ENCODE results near the gene TLNRD1. TPM values are rescaled to one million over a fixed set of nuclear protein-coding genes. Genes with fewer than 3 reads are reported as not detected.

The TLNRD1 gene
- total and polyA plus RNA-seq, 4 donors = 10.8 to 36.5 (median 20.7) TPM

- no peaks in the 10 kb centered on the region for H3K27me3 ChIP-seq (ENCODE audit: control insufficient read depth in 3 of 3, insufficient read depth in 3 of 3, low read length in 2 of 3)
- no peak overlapping the region for H3K4me3 ChIP-seq
- H3K27ac ChIP-seq (ENCODE audit: low read depth in 1 of 2, low read length in 1 of 2) = peak overlapping the region in 1 of 2 donors; percentile 67
- WGBS, 2 donors = 94 to 95% methylated on average over 13 to 14 of the region's 14 CpGs
- no peaks in the 10 kb centered on the region for H3K36me3 ChIP-seq (ENCODE audit: control insufficient read depth in 4 of 4, insufficient read depth in 4 of 4, low read length in 4 of 4)
- no peaks in the 10 kb centered on the region for H3K9me3 ChIP-seq (ENCODE audit: control insufficient read depth in 4 of 4, insufficient read depth in 3 of 4, low read length in 3 of 4)
- ATAC-seq (ENCODE audit: insufficient read depth, low FRiP score) (no peak), DNase-seq (no peak)
- peaks cover 0 to 16% (median 0%) of the 10 kb centered on the region in 5 donors for H3K4me1 ChIP-seq (ENCODE audit: control insufficient read depth in 5 of 5, insufficient read depth in 5 of 5, low read length in 5 of 5)
- H3K9ac ChIP-seq (ENCODE audit: insufficient read depth in 1 of 2, low read length in 2 of 2) = no peak overlapping the region
- TF ChIP-seq CTCF (IDR thresholded peaks at IDR 0.05; ENCODE audit: control extremely low read depth, extremely low read depth) = no peak
Measured at GRCh38 chr15:81037952-81038743, 37.4 kb downstream of the TLNRD1 start.

GRCh38 chr15:81038975-81039607 lies 38.4 kb downstream of the TLNRD1 start:
- WGBS, 2 donors = 17 to 23% methylated on average over 4 of the region's 4 CpGs
- no peaks in the 10 kb centered on the region for H3K9me3 ChIP-seq (ENCODE audit: control insufficient read depth in 4 of 4, insufficient read depth in 3 of 4, low read length in 3 of 4)
- H3K4me1 ChIP-seq (ENCODE audit: control insufficient read depth in 5 of 5, insufficient read depth in 5 of 5, low read length in 5 of 5) = peaks cover 0 to 15% (median 0%) of the 10 kb centered on the region in 5 donors
- ATAC-seq (ENCODE audit: insufficient read depth, low FRiP score) (no peak), DNase-seq (peak in 1 of 3 donors; percentile 29)
- no peaks in the 10 kb centered on the region for H3K36me3 ChIP-seq (ENCODE audit: control insufficient read depth in 4 of 4, insufficient read depth in 4 of 4, low read length in 4 of 4)
- no peak for TF ChIP-seq CTCF (IDR thresholded peaks at IDR 0.05; ENCODE audit: control extremely low read depth, extremely low read depth)
- no peak overlapping the region for H3K4me3 ChIP-seq
- H3K27ac ChIP-seq (ENCODE audit: low read depth in 1 of 2, low read length in 1 of 2) = peak overlapping the region in 1 of 2 donors; percentile 70
- H3K27me3 ChIP-seq (ENCODE audit: control insufficient read depth in 3 of 3, insufficient read depth in 3 of 3, low read length in 2 of 3) = no peaks in the 10 kb centered on the region
- no peak overlapping the region for H3K9ac ChIP-seq (ENCODE audit: insufficient read depth in 1 of 2, low read length in 2 of 2)

- DNase-seq (no peak), ATAC-seq (ENCODE audit: insufficient read depth, low FRiP score) (no peak)
- H3K27me3 ChIP-seq (ENCODE audit: control insufficient read depth in 3 of 3, insufficient read depth in 3 of 3, low read length in 2 of 3) = no peaks in the 10 kb centered on the region
- H3K4me3 ChIP-seq = no peak overlapping the region
- no peak overlapping the region for H3K9ac ChIP-seq (ENCODE audit: insufficient read depth in 1 of 2, low read length in 2 of 2)
- WGBS, 2 donors = 91 to 92% methylated on average over 6 of the region's 6 CpGs
- no peak overlapping the region for H3K27ac ChIP-seq (ENCODE audit: low read depth in 1 of 2, low read length in 1 of 2)
- no peaks in the 10 kb centered on the region for H3K36me3 ChIP-seq (ENCODE audit: control insufficient read depth in 4 of 4, insufficient read depth in 4 of 4, low read length in 4 of 4)
- no peak for TF ChIP-seq CTCF (IDR thresholded peaks at IDR 0.05; ENCODE audit: control extremely low read depth, extremely low read depth)
- no peaks in the 10 kb centered on the region for H3K9me3 ChIP-seq (ENCODE audit: control insufficient read depth in 4 of 4, insufficient read depth in 3 of 4, low read length in 3 of 4)
- peaks cover 0 to 12% (median 0%) of the 10 kb centered on the region in 5 donors for H3K4me1 ChIP-seq (ENCODE audit: control insufficient read depth in 5 of 5, insufficient read depth in 5 of 5, low read length in 5 of 5)
Measured at GRCh38 chr15:81040757-81041156, 40.0 kb downstream of the TLNRD1 start.
